RWPE2 (cell line): Measurements from ENCODE around the gene VDAC2.

Experiments
- ATAC-seq: fragments of 200-7000 bp; cut with Tn5 transposase; 3 replicates; pipeline ENCODE4 v1.9.1; 2021; ENCODE audit warnings: low read depth
- DNase-seq: peaks from one replicate; pipeline ENCODE4 v3.0.0-alpha.2; 2020; ENCODE audit warnings: low spot score
- H3K27ac ChIP-seq: fragments of 450-650 bp; 2 replicates; pipeline ENCODE4 v1.5.1; 2017; ENCODE audit warnings: mild to moderate bottlenecking; ENCODE audit not compliant: poor library complexity, severe bottlenecking
- H3K27me3 ChIP-seq: fragments of 250-450 bp; sonication (Bioruptor Pico); 2 replicates; pipeline ENCODE4 v1.5.1; 2021; ENCODE audit warnings: mild to moderate bottlenecking, moderate library complexity; ENCODE audit not compliant: insufficient read depth, poor library complexity, severe bottlenecking
- H3K36me3 ChIP-seq: fragments of 250-450 bp; sonication (Bioruptor Pico); 2 replicates; pipeline ENCODE4 v1.5.1; 2020; ENCODE audit warnings: low read depth, mild to moderate bottlenecking, moderate library complexity
- H3K4me1 ChIP-seq: fragments of 250-450 bp; sonication (Bioruptor Pico); 2 replicates; pipeline ENCODE4 v1.5.1; 2021; ENCODE audit warnings: mild to moderate bottlenecking, moderate library complexity; ENCODE audit not compliant: insufficient read depth, poor library complexity, severe bottlenecking
- H3K4me3 ChIP-seq: fragments of 250-450 bp; sonication (Bioruptor Pico); 2 replicates; pipeline ENCODE4 v1.5.1; 2021; ENCODE audit warnings: mild to moderate bottlenecking, moderate library complexity; ENCODE audit not compliant: severe bottlenecking
- H3K9me3 ChIP-seq: fragments of 250-450 bp; sonication (Bioruptor Pico); 2 replicates; pipeline ENCODE4 v1.5.1; 2021; ENCODE audit warnings: mild to moderate bottlenecking, moderate library complexity; ENCODE audit not compliant: severe bottlenecking
- TF ChIP-seq, protein P1 (sequence below): fragments of 450-650 bp; IDR thresholded peaks from one replicate; pipeline ENCODE4 v1.5.1; 2017; ENCODE audit warnings: mild to moderate bottlenecking, moderate library complexity; ENCODE audit not compliant: poor library complexity, severe bottlenecking

The VDAC2 gene

DNA sequence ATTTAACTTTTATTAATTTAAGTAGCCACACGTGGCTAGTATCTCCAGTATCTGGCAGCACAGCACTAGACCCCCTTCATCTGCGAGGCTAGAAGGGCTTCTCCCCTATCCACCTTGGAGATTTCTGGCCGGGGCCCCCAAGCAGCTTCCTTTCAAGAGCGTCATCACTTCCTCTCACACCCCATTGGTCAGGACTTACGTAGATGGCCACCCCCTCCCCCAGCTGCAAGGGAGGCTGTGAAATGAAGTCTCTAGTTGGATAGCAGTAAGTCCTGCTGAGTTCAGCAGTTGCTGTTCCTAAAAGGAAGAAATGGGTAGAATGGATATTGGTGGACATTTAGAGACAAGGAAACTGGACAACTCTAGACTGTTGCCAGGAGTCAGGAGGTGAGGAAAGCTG is 59.0 kb downstream of the VDAC2 start:
- Histone ChIP-seq H3K4me1 (no peaks in the 10 kb centered on the region), H3K27me3 (no peaks in the 10 kb centered on the region), H3K9me3 (no peaks in the 10 kb centered on the region), H3K36me3 (no peaks in the 10 kb centered on the region), H3K4me3 (no peak overlapping the region), H3K27ac (no peak overlapping the region)
- TF ChIP-seq, protein P1, sequence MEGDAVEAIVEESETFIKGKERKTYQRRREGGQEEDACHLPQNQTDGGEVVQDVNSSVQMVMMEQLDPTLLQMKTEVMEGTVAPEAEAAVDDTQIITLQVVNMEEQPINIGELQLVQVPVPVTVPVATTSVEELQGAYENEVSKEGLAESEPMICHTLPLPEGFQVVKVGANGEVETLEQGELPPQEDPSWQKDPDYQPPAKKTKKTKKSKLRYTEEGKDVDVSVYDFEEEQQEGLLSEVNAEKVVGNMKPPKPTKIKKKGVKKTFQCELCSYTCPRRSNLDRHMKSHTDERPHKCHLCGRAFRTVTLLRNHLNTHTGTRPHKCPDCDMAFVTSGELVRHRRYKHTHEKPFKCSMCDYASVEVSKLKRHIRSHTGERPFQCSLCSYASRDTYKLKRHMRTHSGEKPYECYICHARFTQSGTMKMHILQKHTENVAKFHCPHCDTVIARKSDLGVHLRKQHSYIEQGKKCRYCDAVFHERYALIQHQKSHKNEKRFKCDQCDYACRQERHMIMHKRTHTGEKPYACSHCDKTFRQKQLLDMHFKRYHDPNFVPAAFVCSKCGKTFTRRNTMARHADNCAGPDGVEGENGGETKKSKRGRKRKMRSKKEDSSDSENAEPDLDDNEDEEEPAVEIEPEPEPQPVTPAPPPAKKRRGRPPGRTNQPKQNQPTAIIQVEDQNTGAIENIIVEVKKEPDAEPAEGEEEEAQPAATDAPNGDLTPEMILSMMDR, result no peak
- ATAC-seq, result no peak
- DNase-seq, result no peak

DNA sequence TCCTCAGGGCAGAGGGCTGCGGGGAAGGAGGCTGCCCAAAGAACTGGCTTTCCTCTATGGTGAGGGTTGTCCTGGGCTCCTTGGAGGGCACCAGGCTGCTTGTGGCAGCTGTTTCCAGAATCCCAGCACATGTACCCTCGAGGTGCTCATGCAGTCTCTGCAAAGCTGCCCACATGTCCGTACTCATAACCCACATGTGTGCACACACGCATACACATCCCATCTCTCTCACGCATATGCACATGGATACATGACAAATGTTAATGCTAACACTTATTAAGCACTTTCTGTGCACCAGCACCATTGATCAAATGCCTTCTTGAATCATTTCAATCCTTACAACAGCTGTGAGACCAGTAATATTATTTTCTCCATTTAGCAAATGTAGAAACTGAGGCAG is 61.5 kb downstream of the VDAC2 start:
- H3K9me3 ChIP-seq, result no peaks in the 10 kb centered on the region
- H3K27me3 ChIP-seq, result no peaks in the 10 kb centered on the region
- H3K4me3 ChIP-seq, result no peak overlapping the region
- no peak overlapping the region for H3K27ac ChIP-seq
- no peak for DNase-seq
- no peak for ATAC-seq
- H3K4me1 ChIP-seq, result no peaks in the 10 kb centered on the region
- TF ChIP-seq, protein P1, result no peak
- no peaks in the 10 kb centered on the region for H3K36me3 ChIP-seq

DNA sequence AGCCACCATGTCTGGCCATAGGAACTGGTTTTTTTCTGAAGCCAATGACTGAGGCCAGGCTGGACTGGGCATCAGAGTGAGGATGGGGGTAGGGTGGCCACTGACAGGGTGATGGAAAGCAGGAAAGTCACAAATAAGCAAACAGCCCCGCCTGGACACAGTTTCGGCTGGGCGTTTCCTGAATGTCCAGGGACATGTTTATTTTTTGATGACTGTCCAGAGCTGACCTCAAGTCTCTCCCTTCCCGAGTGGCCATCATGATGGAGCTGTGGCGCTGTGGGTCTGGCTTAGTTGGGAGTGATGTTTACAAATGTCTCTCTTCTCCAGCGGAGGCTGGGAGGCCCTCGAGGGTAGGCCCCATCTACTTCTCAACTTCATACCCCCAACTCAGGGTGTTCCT is 62.3 kb downstream of the VDAC2 start:
- TF ChIP-seq, protein P1, result no peak
- H3K9me3 ChIP-seq, result no peaks in the 10 kb centered on the region
- DNase-seq (no peak), ATAC-seq (no peak)
- H3K27ac ChIP-seq, result no peak overlapping the region
- no peaks in the 10 kb centered on the region for H3K27me3 ChIP-seq
- H3K4me3 ChIP-seq, result no peak overlapping the region
- no peaks in the 10 kb centered on the region for H3K4me1 ChIP-seq
- no peaks in the 10 kb centered on the region for H3K36me3 ChIP-seq

DNA sequence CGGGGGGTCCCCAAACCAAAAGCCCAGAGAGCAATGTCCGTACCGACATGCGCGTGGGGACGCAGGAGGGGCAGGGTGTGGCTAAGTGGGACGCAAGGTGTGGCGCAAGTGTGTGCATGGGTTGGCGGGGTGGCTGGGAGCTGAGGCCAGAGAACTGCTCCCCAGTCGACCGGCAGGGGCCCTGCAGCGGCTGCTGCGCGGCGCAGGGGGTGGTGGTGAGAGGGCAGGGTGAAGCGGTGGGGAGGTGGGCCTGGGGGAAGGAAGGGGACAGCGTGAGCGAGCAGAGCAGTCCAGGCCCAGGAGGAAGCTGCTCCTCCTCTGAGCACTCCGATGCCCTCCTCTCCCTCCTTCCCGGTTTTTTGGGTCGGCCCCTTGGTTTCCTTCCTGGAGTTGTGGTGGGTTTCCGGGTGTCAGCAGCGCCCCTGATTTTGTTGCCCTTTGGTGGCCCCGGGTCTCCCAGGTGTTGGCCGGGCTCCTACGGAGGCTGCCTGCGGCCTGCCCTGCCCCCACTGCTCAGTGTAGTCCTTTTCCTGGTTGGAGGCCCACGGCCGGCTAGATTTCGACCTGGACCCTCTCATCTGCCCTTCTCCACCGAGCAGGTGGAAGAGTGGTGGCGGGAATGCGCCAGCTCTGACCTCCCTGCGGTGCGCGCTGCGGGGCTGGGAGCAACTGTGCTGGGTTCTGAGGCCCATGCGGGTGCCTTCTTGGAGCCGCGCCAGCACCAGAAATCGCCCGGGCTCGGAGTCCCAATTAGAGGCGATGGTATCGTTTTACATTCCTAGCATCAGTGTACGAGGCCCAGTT is 65.7 kb downstream of the VDAC2 start:
- TF ChIP-seq, protein P1, result no peak
- Histone ChIP-seq H3K4me3 (no peak overlapping the region), H3K9me3 (no peaks in the 10 kb centered on the region), H3K27ac (no peak overlapping the region), H3K36me3 (no peaks in the 10 kb centered on the region), H3K4me1 (no peaks in the 10 kb centered on the region), H3K27me3 (no peaks in the 10 kb centered on the region)
- DNase-seq, result no peak
- ATAC-seq, result no peak

DNA sequence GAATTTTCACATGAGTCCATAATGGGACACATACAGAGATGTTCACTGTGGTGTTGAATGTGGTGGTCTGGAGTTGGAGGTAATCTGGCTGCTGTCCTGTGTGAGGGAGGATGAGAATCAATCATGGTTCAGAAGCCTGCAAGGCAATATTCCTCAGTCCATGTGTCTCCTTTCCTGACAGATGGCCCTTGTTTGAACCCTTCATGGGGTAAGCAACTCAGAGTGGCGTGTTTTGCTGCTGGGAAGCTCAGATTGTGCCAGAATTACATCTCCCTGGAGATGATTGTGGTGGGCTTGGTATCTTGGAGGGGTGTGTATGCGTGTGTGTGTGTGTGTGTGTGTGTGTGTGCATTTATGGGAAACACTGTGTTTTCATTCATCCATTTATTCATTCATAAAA is 69.6 kb downstream of the VDAC2 start:
- DNase-seq, result no peak
- TF ChIP-seq, protein P1, result no peak
- Histone ChIP-seq H3K4me1 (no peaks in the 10 kb centered on the region), H3K27me3 (no peaks in the 10 kb centered on the region), H3K36me3 (no peaks in the 10 kb centered on the region), H3K27ac (no peak overlapping the region), H3K4me3 (no peak overlapping the region), H3K9me3 (no peaks in the 10 kb centered on the region)
- ATAC-seq, result no peak
